SJCRH30 (cell line): ENCODE measurements around the gene ITGA6. TPM values are rescaled to one million over a fixed set of nuclear protein-coding genes. Genes with fewer than 3 reads are reported as not detected.
"Not testable (repeated sequence)": the region's sequence is repeated elsewhere in the genome, so short reads cannot be mapped to it uniquely, and the experiment has no call there.

Experiments
- DNase-seq, 2 experiments: peaks; one replicate each; pipeline ENCODE4 v3.0.0-alpha.2; 2015 to 2020
- H3K27ac ChIP-seq: fragments of 250-450 bp; sonication (Bioruptor Pico); 2 replicates; pipeline ENCODE4 v1.5.1; 2020; ENCODE audit warnings: mild to moderate bottlenecking, moderate library complexity
- H3K27me3 ChIP-seq: fragments of 250-450 bp; sonication (Bioruptor Pico); 2 replicates; pipeline ENCODE4 v1.5.1; 2020; ENCODE audit warnings: mild to moderate bottlenecking, moderate library complexity
- H3K36me3 ChIP-seq: fragments of 250-450 bp; sonication (Bioruptor Pico); 2 replicates; pipeline ENCODE4 v1.5.1; 2020; ENCODE audit warnings: mild to moderate bottlenecking, moderate library complexity
- H3K4me1 ChIP-seq: fragments of 250-450 bp; sonication (Bioruptor Pico); 2 replicates; pipeline ENCODE4 v1.5.1; 2020; ENCODE audit warnings: mild to moderate bottlenecking, moderate library complexity
- H3K4me3 ChIP-seq: fragments of 250-450 bp; sonication (Bioruptor Pico); 2 replicates; pipeline ENCODE4 v1.5.1; 2020; ENCODE audit warnings: mild to moderate bottlenecking, moderate library complexity
- H3K9me3 ChIP-seq: fragments of 250-450 bp; sonication (Bioruptor Pico); replicated peaks from 2 replicates; pipeline ENCODE4 v1.5.1; 2020; ENCODE audit warnings: mild to moderate bottlenecking, moderate library complexity
- total RNA-seq: library from RNA; depleted of rRNA; stranded (reverse); fragments of >200 nt; shearing (Covaris generic); gene quantifications from 2 replicates; pipeline ENCODE4 v1.2.3, GENCODE V29; 2014

ITGA6 gene
- total RNA-seq, 1 experiment from 2014 or later: 57.8 TPM

DNA sequence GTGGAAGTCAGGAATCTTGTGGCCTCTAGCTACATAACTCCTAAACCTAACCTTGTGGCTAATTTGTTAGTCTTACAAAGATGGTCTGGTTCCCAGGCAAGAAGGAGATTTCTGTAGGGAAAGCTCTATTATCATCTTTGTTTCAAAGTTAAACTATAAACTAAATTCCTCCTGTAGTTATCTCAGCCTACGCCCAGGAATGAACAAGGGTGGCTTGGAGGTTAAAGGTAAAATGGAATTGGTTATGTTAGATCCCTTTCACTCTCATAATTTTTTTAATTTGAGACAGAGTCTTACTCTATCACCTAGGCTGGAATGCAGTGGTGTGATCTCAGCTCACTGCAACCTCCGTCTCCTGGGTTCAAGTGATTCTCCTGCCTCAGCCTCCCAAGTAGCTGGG is 103.9 kb downstream of the ITGA6 start:
- no peak overlapping the region for H3K27ac ChIP-seq
- no peaks in the 10 kb centered on the region for H3K36me3 ChIP-seq
- H3K27me3 ChIP-seq: no peaks in the 10 kb centered on the region
- DNase-seq: no peak
- no peaks in the 10 kb centered on the region for H3K4me1 ChIP-seq
- no peak overlapping the region for H3K4me3 ChIP-seq
- no peaks in the 10 kb centered on the region; the same call in 1 of the 2 replicates for H3K9me3 ChIP-seq

DNA sequence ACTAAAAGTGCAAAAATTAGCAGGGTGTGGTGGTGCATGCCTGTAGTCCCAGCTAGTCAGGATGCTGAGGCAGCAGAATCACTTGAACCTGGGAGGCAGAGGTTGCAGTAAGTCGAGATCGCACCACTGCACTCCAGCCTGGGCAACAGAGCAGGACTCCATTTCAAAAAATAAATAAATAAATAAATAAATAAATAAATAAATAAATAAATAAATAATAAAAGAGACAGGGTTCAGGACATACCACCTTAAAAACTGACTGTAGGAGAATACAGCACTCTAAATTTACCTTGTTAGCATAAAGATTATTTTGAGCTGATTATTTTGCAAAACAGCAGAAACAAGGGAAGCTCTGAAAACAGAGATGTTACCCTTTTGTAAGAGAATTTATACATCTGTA is 105.1 kb downstream of the ITGA6 start:
- H3K9me3 ChIP-seq, DNase-seq, H3K36me3 ChIP-seq, H3K27ac ChIP-seq, H3K4me1 ChIP-seq, H3K27me3 ChIP-seq, H3K4me3 ChIP-seq: not testable (repeated sequence)

DNA sequence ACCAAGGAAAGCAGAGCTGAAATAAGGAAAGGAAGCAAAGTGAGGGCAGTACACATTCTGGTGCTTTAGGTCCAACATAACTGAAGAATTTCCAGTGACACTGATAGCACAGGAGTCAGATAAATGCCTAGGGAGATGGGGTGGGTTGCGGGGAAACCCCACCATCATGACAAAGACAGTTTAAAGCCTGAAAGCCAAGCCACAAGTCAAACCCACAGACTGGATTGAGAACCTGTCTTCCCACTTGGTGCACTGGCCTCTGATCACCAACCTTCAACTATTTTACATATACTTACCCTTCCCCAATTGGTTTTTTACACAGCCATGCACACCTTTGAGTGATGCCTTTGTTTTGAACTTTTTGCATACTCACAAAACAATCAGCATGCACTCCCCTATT is 106.3 kb downstream of the ITGA6 start:
- no peaks in the 10 kb centered on the region for H3K27me3 ChIP-seq
- H3K4me1 ChIP-seq: no peaks in the 10 kb centered on the region

DNA sequence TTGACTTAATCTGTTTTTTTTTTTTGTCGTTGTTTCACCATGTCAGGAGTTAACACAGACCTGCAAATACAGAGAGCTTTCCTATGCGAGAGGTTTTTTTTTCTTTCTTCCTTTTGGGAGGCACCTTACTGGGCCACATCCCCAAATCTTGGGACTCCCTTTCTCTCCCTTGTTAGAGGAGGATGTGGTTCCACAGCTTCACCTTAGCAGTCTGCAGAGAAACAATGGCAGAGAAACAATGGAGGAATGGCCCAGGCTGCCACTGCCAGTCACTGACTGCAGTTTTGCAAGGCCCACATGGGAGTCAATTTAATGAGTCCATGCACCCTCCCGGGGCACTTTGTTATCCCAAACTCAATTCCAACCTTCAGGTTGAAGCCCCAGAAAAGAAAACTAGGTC is 107.7 kb downstream of the ITGA6 start:
- no peak overlapping the region for H3K4me3 ChIP-seq
- no peak for DNase-seq
- H3K27me3 ChIP-seq: no peaks in the 10 kb centered on the region
- no peaks in the 10 kb centered on the region for H3K36me3 ChIP-seq
- no peaks in the 10 kb centered on the region for H3K4me1 ChIP-seq
- H3K27ac ChIP-seq: no peak overlapping the region
- no peaks in the 10 kb centered on the region; the same call in 1 of the 2 replicates for H3K9me3 ChIP-seq

More for the DNA sequence above, 106.3 kb downstream of the ITGA6 start:
- no peaks in the 10 kb centered on the region for H3K36me3 ChIP-seq
- no peak for DNase-seq
- no peak overlapping the region for H3K4me3 ChIP-seq
- H3K9me3 ChIP-seq: no peaks in the 10 kb centered on the region; the same call in 1 of the 2 replicates
- no peak overlapping the region for H3K27ac ChIP-seq

DNA sequence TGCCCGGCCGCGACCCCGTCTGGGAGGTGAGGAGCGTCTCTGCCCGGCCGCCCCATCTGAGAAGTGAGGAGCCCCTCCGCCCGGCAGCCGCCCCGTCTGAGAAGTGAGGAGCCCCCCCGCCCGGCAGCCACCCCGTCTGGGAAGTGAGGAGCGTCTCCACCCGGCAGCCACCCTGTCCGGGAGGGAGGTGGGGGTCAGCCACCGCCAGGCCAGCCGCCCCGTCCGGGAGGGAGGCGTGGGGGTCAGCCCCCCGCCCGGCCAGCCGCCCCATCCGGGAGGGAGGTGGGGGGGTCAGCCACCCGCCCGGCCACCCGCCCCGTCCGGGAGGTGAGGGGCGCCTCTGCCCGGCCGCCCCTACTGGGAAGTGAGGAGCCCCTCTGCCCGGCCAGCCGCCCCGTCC is 110.5 kb downstream of the ITGA6 start:
- DNase-seq, H3K9me3 ChIP-seq, H3K4me1 ChIP-seq, H3K27ac ChIP-seq, H3K4me3 ChIP-seq, H3K36me3 ChIP-seq, H3K27me3 ChIP-seq: not testable (repeated sequence)

DNA sequence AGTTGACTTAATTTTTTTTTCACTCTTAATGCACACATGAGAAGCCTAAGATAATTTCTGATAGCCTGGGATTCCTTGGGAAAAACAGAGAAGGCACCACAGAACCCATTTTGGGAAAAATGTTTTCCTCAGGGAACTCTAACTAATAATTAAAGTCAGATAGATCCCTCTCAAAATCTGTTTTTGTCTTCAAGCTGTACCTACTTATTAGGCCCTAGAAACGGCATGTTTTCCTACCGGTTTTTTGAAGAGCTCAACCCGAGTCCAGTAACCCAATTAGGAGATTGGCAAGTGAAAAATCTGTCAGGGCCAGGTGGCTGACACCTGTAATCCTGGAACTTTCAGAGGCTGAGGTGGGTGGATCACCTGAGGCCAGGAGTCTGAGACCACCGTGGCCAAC is 112.4 kb downstream of the ITGA6 start:
- Histone ChIP-seq H3K36me3 (no peaks in the 10 kb centered on the region), H3K4me3 (no peak overlapping the region), H3K9me3 (no peaks in the 10 kb centered on the region; the same call in 1 of the 2 replicates), H3K4me1 (no peaks in the 10 kb centered on the region), H3K27ac (no peak overlapping the region), H3K27me3 (no peaks in the 10 kb centered on the region)
- no peak for DNase-seq

DNA sequence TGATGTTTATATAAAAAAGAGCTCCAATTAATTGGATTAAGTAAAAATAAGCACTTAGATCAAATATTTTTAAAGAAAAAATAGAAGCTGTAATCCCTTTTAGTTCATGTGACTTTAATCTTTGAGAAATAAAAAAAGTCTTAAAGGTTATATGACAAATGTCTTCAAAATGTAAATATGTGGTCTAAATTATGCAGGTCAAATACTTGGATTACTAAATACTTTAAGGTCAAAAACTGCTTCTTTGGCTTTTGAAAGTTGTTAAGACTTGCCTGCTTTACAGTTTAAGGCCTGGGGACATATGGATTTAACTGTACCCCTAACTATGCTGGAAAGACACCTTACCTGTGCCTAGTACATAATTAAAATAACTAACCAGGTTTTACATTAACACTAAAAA is 113.0 kb downstream of the ITGA6 start:
- no peak for DNase-seq
- no peaks in the 10 kb centered on the region for H3K36me3 ChIP-seq
- no peak overlapping the region for H3K4me3 ChIP-seq
- H3K27me3 ChIP-seq: no peaks in the 10 kb centered on the region
- H3K4me1 ChIP-seq: no peaks in the 10 kb centered on the region
- H3K9me3 ChIP-seq: no peaks in the 10 kb centered on the region; the same call in 1 of the 2 replicates
- H3K27ac ChIP-seq: no peak overlapping the region

DNA sequence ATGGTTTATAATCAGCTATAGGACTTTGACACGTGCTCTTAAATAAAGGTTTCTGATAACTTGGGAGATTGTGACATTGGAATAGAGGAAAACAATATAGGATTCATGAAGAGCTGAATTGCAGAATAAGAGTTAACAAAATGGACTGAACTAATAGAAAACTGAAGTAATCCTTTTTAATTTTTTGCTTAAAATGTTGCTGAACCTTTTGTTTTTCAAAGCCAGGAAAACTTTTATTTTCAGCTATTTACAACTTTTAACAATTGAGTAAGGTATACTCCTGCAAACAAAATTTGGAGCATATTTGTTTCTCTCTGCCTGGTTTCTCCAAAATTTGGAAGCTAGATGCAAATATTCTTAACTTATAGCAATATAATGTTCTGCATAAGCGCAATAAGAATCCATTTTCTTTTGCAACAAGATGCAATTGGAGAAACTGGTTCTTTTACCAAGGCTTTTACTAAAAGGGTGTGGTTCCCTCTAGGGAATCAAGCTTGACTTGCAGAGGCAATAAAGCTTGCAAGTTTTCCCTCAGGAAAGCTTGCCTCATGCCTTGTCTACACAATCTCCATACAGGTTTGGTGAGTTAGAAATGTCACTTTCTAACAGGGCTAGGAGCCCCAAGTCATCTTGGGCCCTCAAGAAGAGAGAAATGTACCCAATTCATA is 118.2 kb downstream of the ITGA6 start:
- no peak for DNase-seq
- Histone ChIP-seq H3K9me3 (no peaks in the 10 kb centered on the region; the same call in 1 of the 2 replicates), H3K27ac (no peak overlapping the region), H3K27me3 (no peaks in the 10 kb centered on the region), H3K4me3 (no peak overlapping the region), H3K4me1 (no peaks in the 10 kb centered on the region), H3K36me3 (no peaks in the 10 kb centered on the region)

DNA sequence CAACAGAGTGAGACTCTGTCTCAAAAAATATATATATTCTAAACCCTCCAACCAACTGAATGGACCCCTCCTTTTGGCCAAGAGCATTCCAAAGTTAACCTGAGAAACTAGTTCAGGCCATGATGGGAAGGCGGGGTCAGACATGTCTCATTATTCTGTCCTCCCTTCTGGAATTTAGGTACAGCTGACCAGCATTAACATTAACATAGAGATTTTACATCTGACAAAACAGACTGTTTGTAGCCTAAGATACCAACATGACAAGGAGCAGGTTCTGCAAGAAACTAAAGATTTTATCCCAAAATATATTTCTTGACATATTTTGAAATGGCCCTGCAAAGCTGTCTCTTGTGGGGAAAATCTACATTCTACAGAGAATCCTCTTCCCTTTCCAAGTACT is 121.7 kb downstream of the ITGA6 start:
- Histone ChIP-seq H3K27ac (no peak overlapping the region), H3K4me1 (no peaks in the 10 kb centered on the region), H3K9me3 (no peaks in the 10 kb centered on the region; the same call in 1 of the 2 replicates), H3K27me3 (no peaks in the 10 kb centered on the region), H3K4me3 (no peak overlapping the region), H3K36me3 (no peaks in the 10 kb centered on the region)
- no peak for DNase-seq

DNA sequence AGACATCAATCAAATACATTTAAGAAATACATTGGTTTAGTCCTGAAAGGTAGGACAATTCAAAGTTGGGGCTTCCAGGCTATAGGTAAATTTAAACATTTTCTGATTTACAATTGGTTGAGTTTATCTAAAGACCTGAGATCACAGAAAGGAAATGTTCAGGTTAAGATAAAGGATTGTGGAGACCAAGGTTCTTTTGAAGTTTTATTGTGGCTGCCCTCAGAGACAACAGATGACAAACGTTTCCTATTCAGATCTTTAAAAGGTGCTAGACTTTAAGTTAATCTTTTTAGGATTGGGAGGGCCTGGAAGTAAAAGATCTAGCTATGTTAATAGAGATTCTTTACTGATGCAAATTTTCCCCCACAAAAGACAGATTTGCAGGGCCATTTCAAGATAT is 122.4 kb downstream of the ITGA6 start:
- H3K4me1 ChIP-seq, DNase-seq, H3K9me3 ChIP-seq, H3K36me3 ChIP-seq, H3K27ac ChIP-seq, H3K4me3 ChIP-seq, H3K27me3 ChIP-seq: not testable (repeated sequence)

DNA sequence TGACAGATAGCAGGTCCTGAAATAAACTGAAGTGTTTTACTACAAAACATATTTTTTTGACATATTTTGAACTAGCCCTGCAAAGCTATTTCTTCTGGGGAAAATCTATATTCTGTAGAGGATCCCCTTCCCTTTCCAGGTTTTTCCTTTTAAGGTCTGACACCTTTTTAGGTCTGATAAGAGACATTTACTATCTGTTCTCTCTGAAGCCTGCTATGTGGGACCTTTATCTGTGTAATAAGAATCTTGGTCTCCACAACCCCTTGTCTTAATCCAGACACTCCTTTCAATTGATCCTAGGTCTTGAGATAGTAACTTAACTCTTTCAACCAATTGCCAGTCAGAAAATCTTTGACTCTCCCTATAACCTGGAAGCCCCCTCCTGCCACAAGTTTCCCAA is 123.0 kb downstream of the ITGA6 start:
- Histone ChIP-seq H3K4me3 (no peak overlapping the region), H3K27me3 (no peaks in the 10 kb centered on the region), H3K27ac (no peak overlapping the region), H3K9me3 (no peaks in the 10 kb centered on the region; the same call in 1 of the 2 replicates), H3K4me1 (no peaks in the 10 kb centered on the region), H3K36me3 (no peaks in the 10 kb centered on the region)
- no peak for DNase-seq

DNA sequence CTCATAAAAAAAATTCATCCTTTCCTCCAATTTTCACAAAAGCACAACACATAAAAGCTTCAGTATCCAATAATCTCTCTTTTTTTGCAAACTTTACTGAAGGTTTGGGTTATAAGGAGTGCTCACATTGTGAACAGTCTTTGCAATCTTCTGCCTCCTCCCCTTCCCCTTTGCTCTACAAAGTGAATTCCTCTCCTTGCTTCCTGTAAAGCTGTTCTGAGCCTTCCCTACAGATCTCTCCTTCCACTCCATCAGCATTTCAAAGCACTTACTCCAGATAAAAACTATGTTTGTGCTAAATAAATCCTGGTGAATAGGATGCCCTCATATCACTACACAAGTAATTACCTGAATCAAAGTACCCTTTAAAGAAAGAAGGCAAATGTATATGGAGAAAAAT is 123.9 kb downstream of the ITGA6 start:
- H3K36me3 ChIP-seq: no peaks in the 10 kb centered on the region
- no peaks in the 10 kb centered on the region for H3K27me3 ChIP-seq
- no peak for DNase-seq
- no peak overlapping the region for H3K4me3 ChIP-seq
- no peak overlapping the region for H3K27ac ChIP-seq
- H3K4me1 ChIP-seq: no peaks in the 10 kb centered on the region
- no peaks in the 10 kb centered on the region for H3K9me3 ChIP-seq

DNA sequence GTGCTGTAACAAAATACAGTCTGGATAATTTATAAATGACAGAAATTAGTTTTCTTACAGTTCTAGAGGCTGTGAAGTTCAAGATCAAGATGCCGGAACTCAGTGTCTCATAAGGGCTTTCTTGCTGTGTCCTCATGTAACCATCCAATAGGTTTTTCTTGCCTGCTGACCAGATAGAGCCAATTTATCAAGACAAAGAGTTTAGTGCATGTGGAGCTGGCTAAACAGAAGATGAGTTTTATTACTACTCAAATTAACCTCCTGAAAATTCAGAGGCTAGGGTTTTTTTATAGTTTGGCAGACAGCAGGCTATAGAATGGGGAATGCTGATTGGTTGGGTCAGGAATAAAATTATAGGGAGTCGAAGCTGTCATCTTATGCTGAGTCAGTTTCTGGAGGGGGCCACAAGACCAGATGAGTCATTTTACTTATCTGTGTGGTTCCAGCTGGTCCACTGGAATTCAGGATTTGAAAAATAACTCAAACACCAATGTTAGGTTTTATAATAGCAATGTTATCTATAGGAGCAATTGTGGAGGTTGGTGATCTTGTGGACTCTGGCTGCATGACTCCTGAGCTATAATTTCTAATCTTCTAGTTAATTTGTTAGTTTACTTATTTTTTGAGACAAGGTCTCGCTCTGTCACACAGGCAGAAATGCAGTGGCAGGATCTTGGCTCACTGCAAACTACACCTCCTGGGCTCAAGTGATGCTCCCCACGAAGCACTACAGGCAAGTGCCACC is 125.3 kb downstream of the ITGA6 start:
- no peak for DNase-seq
- Histone ChIP-seq H3K4me1 (no peaks in the 10 kb centered on the region), H3K27me3 (no peaks in the 10 kb centered on the region), H3K36me3 (no peaks in the 10 kb centered on the region), H3K4me3 (no peak overlapping the region), H3K9me3 (no peaks in the 10 kb centered on the region), H3K27ac (no peak overlapping the region)

DNA sequence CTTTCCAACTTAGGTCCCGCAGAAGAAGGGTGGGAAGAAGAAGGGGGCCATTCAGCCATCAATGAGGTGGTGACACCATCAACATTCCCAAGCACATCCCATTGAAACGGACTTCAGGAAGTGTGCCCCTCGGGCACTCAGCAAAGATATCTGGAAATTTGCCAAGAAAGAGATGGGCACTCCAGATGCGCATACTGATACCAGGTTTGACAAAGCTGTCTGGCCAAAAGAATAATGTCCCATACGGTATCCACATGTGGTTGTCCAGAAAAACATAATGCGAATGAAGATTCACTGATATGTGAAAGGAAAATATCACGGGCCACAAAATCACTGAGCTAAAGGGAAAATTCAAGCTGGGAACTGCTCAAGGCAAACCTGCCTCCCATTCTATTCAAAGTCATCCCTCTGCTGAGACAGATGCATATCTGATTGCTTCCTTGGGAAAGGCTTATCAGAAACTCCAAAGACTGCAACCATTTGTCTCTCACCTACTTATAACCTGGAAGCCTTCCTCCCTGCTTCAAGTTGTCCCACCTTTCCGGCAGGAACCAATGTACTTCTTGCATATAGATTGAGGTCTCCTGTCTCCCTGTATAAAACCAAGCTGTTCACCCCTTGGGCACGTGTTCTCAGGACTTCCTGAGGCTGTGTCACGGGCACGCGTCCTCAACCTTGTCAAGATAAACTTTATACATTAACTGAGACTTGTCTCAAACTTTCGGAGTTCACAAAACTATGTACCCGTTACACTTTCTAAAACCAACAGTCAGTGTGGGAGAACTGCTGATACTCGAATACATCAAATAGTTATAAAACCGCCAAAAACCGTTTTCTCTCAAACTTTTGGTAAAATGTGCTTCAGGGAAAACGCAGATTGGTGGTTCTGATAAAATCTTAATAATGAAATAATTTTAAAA is 127.2 kb downstream of the ITGA6 start:
- Histone ChIP-seq H3K27ac (no peak overlapping the region), H3K27me3 (no peaks in the 10 kb centered on the region), H3K4me3 (peak overlapping the region; percentile 92), H3K9me3 (no peaks in the 10 kb centered on the region), H3K4me1 (no peaks in the 10 kb centered on the region), H3K36me3 (no peaks in the 10 kb centered on the region)
- DNase-seq: no peak

DNA sequence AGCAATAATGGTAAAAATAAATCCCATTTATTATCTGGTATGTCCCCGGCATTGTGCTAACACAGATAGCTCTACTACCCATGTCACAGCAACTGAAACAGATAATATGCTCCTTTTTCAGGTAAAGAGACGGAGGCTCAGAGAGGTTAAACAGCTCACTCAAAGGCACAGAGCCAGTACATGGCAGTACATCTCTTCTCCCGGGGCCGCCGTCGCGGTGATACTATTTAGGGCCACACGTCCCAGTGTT is 127.8 kb downstream of the ITGA6 start:
- no peaks in the 10 kb centered on the region for H3K9me3 ChIP-seq
- H3K27ac ChIP-seq: peak overlapping the region; percentile 70
- DNase-seq: no peak
- no peaks in the 10 kb centered on the region for H3K4me1 ChIP-seq
- H3K4me3 ChIP-seq: peak overlapping the region; percentile 92
- no peaks in the 10 kb centered on the region for H3K36me3 ChIP-seq
- H3K27me3 ChIP-seq: no peaks in the 10 kb centered on the region
